PFSK-1 (cell line): ENCODE data around the gene GDF11.

Source experiments
- FOXP2 ChIP-seq: optimal IDR thresholded peaks from 2 replicates; pipeline ENCODE3; 2011; ENCODE audit warnings: borderline replicate concordance, control low read depth, inconsistent platforms; ENCODE audit not compliant: insufficient read depth; ENCODE audit errors: extremely low read length, extremely low read depth
- POLR2AphosphoS5 ChIP-seq: IDR thresholded peaks from 2 replicates; pipeline ENCODE4 v1.6.1; 2012; ENCODE audit warnings: low read depth, mild to moderate bottlenecking, control low read depth, low read length, moderate library complexity
- REST ChIP-seq, 2 experiments: IDR thresholded peaks; 2 replicates each; pipeline versions ENCODE4 v1.6.1 to v1.8.0; 2011 to 2012; ENCODE audit warnings: low read depth in 2 of 2, low read length in 2 of 2, control low read depth in 1 of 2, inconsistent platforms in 1 of 2, mild to moderate bottlenecking in 1 of 2, moderate library complexity in 1 of 2; ENCODE audit not compliant: insufficient read depth in 1 of 2
- SIN3A ChIP-seq: IDR thresholded peaks from 2 replicates; pipeline ENCODE4 v1.6.1; 2012; ENCODE audit warnings: mild to moderate bottlenecking, low read length, moderate library complexity, borderline replicate concordance; ENCODE audit not compliant: insufficient read depth
- TAF1 ChIP-seq: IDR thresholded peaks from 2 replicates; pipeline ENCODE4 v1.6.1; 2012; ENCODE audit warnings: low read length, control low read depth, borderline replicate concordance; ENCODE audit not compliant: insufficient read depth

- TF ChIP-seq REST (IDR thresholded peaks at IDR 0.05; ENCODE audit: insufficient read depth in 1 of 2, low read depth in 2 of 2, low read length in 2 of 2) (no peak), POLR2AphosphoS5 (no peak), TAF1 (no peak), SIN3A (no peak), FOXP2 (no peak)
Observed at GRCh38 chr12:55705782-55706402, 37.0 kb upstream of the GDF11 start.
